CD4-positive, alpha-beta T cell treated with Interleukin-17A for 4 hours (primary cell): Measurements from ENCODE around the gene SARNP.
A peak's percentile ranks its signal among the peaks of the same experiment; 100 is the strongest.

Experiments used
- DNase-seq: peaks from one replicate; pipeline ENCODE4 v3.0.0-alpha.2; 2020; ENCODE audit warnings: mixed read lengths

Gene SARNP

DNA sequence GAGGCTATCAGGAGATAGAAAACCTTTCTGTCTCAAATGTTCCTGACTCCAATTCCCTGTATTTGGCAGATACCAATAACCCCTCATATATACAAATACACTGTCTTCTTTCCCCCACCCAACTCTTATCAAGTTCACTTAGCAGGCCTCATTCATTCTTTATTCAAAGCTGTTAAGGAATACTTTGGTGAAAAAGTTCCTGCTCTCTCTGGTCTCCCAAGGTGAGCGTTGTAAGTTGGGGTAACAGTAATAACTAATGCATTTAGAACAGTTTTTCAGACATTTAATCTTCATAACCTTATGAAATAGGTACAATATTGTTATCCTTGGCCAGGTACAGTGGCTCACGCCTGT is 78.5 kb downstream of the SARNP start:
- DNase-seq = no peak

DNA sequence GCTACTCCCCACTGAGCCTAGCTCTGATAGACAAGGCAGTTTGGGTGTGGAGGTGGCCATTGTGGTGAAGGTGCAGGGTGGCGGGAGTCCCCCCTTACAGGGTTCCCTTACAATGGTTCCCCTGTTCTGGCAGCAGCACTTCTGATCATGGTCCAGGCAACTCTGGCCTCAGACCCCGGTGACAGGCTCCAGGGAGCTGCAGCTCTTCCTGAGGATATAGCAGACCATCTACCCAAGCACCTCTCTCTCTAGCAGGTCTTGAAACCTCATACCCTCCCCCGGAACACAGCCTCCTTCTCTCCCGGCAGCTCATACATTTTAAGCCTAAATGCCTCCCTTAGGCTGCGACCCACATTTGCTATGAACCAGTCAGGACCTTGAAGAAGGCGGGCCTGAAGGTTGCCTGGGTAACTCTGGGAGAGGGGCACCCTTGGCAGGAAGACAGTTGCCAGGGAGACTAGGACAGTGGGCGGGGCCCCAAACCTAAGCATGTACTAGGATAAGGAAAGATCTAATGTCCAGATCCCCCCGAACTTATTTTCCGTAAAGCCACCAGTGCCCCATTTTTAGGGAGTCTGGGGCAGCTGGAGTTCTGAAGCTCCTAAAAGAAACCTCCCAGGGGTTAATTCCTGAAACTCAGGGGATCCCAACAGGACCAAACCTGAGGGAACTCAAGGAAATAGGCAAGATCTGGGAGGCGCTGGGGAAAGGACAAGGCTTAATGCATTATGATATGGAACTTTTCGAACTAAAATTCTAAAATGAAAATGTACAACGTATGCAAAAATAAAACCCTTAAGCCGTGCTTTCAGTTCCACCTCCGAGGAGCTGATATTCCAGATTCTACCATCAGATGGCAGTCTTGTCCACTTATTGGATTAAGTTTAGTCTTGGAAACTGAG is 79.2 kb downstream of the SARNP start:
- DNase-seq = peak; percentile 91

DNA sequence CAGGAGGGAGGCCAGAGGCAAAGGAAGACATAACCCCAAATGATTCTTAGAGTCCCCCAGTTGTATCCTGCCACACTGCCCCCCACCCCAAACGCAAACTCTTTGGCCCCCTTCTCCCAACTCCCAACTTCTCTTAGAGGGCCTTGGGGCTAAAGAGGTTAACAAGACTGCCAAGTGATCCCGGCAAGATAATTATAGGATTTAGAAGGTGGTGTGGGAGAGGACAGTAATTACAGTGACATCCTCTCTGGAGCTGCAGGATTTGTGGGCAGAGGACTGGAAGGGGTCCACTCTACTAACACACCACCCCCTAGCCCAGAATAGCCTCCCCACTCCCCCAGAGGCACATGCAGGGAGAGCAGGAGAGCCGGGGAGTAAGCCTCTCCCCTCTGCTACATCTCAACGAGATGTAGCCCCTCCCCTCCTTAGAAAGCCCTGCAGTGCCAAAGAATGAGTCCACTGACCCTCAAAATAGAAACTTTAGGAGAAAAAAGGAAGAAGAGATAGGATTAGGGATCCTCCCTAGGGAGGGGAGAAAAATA is 79.9 kb downstream of the SARNP start:
- no peak for DNase-seq

DNA sequence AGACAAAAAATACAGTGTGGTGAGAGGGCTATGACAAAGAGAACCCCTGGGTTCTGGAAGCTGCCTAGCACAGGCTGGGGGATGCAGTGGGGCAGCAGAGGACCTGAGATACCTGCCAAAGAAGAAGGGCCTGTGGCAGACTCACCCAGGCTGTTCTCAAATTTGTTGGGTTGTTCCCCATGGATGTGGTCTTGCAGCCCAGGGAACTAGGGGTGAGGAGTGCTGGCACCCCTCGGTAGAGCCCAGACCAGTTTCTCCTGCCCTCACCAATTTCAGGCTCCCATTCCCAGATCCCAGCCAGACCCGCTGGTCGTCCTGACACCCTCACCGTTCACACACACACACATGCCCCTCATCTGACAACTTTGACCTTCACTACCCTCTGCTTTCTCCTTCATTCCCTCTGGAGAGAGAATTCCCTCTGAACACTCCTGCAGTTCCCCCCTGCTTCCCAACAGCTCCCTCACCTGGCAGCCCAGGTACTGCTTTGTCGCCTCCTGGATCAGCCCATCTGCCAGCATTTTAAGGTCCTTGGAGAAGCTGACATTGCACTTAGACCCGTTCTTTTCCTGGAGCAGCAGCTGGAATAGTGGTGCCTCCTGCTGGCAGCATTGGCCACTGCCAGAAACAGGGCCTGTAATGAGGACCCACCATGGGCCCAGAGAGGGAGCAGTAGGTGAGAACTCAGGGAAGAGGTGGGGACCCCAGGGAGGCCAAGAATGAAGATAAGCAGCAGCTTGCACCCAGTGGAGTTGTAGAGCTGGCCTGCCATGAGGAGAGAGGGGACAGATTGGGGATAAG is 80.5 kb downstream of the SARNP start:
- peak; percentile 76 for DNase-seq

DNA sequence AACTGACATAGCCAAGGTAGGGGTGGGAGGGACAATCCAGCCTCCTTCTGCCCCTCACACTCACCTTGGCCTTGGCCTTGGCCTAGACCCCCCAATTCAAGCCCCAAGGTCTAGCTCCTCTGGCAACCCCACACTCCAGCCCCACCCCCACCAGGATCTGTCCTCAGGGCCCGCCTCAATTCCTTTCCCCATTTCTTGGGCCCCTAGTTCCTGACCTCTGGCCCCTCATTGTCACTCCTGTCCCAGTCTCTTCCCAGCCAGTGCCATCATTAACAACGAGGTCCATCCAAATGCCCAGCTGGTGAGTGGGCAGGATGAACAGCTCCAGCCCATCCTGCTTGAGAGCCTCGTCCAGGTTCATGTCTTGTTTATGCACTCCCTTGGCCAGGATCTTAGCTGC is 81.4 kb downstream of the SARNP start:
- DNase-seq = no peak

DNA sequence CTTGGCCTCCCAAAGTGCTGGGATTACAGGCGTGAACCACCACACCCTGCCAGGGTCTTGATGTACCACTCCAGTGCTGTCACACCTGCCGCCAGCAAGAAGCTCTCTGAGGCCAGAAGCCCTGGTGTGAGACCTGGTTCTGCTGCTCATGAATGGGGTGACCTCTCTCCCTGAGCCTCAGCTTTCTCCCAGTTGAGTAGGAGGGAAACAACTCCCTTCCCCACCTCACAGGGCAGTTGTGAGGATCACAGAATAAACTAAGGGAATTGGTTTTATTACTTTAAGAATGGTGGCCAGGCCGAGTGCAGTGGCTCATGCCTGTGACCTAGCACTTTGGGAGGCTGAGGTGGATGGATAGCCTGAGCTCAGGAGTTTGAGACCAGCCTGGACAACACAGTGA is 82.9 kb downstream of the SARNP start:
- no peak for DNase-seq

DNA sequence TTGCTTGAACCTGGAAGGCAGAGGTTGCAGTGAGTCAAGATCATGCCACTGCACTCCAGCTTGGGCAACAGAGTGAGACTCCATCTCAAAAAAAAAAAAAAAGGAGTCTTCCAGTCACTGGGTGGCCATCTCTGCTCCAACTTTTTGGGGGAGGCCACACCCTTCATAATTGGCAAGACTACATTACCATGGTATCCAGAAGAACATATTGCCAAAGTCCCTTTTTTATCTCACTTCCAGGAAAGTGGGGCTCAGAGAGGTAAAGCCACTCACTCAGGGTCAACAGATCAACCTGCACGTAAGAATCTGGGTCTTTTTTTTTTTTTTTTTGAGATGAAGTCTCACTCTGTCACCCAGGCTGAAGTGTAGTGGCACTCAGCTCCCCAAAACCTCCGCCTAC is 83.7 kb downstream of the SARNP start:
- no peak for DNase-seq

DNA sequence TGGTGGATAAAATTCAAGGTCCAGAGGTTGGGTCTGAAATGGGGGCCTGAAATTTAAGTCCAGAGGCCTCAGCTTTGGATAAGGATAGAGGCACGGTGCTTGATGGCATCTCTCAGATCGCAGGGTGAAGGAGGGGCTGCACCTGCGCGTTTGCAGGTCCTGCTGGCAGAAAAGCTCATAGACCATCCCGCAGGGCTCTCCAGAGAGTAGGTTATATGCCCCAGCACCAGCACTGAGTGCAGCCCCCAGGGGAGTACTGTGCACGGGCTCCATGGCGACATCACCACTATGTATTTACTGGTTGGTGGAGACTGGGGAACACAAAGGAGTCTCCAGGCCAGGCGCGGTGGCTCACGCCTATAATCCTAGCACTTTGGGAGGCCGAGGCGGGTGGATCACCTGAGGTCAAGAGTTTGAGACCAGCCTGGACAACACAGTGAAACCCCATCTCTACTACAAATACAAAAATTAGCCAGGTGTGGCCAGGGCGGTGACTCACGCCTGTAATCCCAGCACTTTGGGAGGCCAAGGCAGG is 84.4 kb downstream of the SARNP start:
- DNase-seq = no peak

DNA sequence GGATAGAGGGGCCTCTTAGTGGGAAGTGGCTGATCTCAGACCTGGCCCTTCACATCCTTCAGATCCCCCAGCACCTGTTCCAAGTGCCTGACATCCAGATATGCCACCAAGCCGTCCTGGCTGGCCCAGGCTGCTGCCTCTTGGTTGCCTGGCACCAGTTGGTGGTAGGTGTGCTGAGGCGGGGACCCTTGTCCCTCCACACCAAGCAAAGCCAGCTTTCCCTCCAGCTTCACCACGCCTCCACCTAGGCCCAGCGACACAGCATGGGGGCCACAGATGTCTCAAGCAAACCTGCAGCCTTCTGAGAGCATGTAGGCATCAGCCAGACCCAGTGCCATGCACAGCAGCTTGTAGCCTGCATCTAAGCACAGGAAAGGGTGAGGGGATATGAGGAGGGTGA is 85.2 kb downstream of the SARNP start:
- DNase-seq = no peak

DNA sequence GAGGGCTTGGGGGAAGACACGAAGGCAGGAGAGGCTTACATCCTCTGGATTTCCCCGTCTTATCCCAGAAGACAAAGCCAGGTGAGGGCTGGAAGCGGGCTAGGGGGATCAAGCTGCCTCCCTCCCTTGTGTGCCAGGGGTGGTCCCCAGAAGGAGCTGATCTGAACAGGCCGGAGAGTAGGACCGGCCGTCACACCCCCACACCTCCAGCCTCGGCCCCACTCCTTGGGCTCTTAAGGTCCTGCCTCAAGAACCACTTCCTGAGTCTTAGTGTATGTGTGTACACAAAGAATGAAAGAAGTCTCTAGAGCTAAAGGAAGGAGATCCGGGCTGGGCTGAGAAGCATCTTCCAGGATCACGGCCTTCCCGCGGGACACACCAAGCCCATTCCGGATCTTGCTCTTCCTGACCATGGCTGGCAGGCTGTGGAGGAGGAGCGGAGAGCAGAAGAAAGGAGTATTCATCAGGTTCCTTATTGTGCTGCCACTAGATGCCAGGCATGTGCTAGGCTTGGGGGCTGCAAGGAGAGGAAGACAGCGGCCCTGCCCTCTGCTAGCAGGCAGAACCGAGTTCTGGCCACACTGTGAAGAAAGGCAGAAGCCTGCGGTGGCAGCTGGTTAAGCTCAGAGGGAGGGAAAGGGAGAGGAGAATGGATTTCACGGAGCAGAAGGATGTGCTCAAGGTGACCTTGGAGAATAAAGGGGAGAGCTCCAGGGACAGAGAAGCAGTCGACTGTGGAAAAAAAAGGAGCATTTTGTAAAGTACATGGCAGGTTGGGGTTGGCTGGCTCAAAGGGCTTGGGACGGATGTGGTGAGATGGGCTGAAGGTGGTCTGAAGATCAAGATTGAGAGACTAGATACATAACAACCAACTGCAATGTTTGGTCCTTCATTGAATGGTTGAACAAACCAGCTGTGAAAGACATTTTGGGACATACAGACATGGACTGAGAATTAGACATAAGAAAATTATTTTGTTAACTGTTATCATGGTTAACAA is 87.4 kb downstream of the SARNP start:
- DNase-seq = peak; percentile 55

DNA sequence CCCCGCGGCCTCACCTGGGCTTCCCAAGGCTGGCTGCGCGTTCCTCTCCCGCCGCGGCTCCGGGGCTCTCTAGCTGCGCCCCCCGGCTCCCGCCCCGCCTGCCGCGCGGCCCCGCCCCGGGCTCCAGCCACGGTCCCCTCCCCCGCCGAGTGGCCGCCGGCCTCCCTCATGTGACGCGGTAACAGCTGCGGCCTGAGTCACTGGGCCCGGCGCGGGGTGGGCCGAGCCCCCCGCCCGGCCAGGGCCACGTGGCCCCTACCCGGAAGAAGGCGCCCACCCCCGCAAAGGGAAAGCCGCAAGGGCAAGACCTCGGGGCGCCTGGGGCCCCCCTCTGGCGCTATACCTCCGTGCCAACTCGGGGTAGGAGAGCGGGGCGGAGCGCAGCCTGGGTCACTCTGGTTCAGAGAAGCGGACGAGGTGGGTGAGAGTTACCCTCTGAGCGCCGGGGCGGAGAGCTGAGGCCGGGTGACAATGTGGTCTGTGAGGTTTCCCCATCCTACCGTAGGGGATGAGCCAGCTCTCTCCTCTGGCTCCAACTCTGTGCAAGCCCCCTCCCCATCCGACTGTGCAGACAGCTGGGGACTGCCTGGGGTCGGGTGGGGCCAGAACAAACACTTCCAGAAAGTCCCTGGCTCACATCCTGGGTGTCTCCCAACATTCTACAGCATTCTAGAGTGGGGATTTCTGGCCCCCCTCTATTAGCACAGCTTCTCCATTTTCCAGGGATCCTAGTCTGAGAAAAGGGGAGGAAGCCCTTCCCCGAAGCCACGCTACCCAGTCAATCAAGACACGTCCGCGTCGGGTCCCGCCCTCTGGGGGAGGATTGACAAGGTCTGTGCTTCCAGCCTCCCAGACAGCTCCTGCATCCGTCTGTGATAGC is 88.3 kb downstream of the SARNP start, which contains the start of gene CD63:
Gene CD63 (minus strand): TSS at position 71 of the 880 bp plus-strand sequence. CDS start 668 bp downstream, outside the sequence.
- DNase-seq = peak; percentile 73

DNA sequence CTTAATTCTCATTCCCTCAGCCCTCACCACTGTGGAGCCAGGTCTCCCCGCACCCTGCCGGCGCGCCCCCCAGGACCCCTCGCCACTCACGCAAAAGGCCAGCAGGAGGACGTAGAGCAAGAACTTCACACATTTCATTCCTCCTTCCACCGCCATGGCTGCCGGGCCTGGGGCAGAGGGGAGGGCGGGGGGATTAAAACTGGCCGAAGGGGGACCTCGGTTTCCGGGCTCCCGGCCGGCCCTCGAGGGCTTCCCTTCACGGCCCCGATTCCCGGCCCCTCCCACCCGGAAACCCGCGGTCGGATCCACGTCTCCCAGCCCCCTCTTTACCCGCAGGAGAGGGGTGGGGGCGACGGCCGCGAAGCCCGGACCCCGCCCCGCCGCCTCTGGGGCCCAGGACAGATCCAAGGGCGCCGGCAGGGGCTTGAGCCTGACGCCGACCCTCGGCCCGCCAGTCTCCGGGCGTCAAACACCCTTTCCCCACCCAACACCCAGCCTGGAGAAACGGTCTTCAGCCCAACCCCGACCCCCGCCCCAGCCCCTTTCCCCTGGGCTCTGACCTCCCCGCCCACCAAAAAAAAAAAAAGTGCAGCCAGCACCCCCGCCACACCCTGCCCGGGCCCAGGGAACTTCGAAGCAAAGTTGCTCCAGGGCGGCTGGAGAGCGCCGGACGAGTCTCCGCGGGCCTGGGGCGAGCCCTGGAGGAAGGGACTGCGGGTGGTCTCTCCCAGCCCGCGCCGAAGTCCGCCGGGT is 89.2 kb downstream of the SARNP start:
- DNase-seq = peak; percentile 42

DNA sequence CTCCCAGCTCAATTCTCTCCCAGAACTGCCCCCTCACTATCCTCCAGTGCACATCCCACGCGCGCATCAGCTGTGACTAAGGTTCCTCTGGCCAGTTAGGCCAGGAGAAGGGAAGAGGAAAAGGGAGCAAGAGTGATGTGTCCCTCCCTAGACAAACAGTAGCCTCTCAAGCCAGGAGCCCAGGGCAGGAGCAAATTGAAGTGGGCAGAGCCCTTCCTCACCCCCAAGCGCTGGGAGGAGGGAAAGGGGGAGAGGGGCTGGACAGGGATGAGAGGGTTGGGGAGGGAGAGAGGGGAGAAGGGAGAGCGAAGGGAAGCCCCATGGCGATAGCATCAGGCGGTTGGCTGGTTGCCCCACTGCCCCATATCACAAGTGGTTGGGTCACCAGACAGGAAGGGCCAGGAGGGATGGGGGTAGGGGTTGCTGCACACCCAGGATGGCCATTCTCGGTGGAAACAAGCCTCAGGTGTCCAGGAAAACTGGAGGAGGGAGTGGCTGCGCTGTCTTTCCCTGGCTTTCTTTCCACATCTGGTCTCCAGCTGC is 89.8 kb downstream of the SARNP start:
- no peak for DNase-seq

DNA sequence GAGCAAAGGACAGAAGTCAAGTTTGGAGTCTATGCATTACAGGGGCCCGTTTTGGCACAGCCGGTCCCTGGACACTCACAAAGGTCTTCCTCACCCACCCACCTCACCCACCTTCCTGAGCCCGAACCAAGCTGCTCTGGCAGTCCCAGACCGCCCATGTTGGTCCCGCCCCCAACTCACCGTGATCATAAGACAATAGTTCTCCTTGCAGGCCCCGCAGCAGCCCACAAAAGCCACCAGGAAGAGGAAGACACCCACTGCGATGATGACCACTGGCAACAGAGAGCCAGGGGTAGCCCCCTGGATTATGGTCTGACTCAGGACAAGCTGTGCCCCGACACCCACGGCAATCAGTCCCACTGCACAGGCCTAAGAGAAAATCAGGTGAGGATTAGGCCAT is 90.6 kb downstream of the SARNP start:
- DNase-seq = no peak

DNA sequence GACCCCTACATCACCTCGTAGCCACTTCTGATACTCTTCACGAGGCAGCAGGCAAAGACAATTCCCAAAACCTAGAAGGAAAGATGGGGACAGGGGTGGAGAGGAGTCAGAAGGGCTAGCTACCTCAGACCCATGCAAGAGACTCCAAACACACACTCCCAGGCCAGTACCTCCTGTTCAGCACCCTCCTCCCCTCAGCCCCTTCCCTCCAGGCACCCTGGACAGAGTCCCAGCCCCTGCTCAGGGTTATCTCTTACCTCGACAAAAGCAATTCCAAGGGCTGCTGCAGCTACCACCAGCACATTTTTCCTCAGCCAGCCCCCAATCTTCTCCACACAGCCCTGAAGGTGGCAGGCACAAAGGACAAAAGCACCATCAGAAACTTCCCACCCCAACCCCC is 92.0 kb downstream of the SARNP start:
- no peak for DNase-seq

DNA sequence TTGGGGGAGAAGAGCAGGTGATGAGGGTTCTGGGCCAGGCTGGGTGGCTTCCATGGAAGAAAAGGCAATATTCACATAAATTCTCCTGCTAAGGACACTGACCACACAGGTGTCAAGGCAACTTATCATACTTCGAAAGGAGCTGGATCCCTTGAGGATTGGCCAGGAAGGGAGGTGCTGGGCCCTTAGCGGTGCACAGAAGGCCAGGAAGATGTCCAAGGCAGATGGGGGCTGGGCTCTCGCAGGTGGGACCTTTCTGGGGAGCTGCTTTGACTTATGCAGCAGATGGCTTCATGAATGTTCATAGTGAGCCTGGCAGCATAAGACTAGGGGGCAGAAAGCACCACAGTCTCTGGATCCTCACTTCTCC is 92.6 kb downstream of the SARNP start:
- no peak for DNase-seq

DNA sequence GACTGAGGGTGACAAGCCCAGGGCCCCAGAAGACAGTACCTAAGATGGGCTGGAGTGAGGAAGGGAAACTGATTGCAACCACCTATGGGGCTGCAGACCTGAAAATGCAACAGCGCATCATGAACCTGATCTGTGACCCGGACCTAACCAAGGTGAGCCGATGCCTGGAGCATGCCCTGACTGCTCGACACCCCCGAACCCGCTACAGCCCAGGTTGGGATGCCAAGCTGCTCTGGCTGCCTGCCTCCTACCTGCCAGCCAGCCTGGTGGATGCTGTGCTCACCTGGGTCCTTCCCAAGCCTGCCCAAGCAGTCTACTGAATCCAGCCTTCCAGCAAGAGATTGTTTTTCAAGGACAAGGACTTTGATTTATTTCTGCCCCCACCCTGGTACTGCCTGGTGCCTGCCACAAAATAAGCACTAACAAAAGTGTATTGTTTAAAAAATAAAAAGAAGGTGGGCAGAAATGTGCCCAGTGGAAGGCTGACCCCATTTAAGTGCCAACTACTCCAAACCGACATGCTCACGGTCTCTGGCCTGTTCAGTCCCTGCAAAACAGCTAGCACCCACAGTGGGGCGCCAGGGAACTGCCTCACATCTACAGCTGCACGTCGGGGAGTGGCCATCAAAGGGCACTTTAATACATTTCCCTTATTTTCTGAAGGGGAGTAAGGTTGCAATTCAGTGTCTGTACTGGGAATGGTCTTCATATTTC is 93.1 kb downstream of the SARNP start:
- peak; percentile 78 for DNase-seq

DNA sequence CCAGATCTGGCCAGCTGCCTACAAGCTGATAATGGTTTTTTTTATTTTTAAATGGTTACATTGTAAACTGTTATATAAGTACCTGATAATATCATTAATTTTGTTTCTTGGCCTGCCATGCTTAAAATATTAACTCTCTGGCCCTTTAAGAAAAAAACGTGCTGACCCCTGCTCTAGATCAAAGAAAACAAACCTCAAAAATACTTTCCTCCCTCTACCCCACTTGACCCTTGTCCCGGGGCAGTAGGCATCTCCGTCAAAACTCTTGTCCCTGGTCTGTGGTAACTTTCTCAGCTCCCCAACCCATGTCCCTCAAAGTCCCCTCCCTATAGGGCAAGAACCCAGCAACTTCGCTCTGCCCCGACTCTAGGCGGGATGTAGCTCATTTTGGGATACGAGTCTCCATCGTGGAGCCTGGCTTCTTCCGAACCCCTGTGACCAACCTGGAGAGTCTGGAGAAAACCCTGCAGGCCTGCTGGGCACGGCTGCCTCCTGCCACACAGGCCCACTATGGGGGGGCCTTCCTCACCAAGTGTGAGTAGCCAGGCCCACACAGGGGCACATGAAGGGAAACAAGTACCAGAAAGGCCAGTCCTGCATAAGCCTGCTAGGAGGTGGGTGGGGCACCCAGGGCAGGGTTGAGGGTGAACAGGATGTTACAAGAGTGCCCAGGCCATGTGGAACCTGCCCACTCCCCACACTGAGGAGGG is 93.9 kb downstream of the SARNP start:
- DNase-seq = no peak

DNA sequence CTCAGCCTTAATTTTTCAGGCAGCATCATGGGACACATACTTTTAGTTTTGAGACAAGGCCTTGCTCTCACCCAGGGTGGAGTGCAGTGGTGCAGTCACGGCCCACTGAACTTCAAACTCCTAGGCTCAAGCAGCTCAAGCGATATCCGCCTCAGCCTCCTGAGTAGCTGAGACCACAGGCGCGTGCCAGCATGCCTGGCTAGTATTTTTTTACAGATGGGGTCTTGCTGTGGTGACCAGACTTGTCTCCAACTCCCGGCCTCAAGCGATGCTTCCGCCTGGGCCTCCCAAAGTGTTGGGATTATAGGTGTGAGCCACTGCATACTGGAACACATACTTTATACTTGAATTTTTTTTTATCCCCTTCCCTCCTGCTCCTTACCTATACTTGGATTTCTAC is 94.6 kb downstream of the SARNP start:
- DNase-seq = no peak
